Measurements from ENCODE around the gene MTG2.
"Not testable (repeated sequence)": the region's sequence is repeated elsewhere in the genome, so short reads cannot be mapped to it uniquely, and the experiment has no call there.

MTG2 gene

GRCh38 chr20:62146019-62146755 lies 36.6 kb upstream of the MTG2 start:
- no peak for DNase-seq

GRCh38 chr20:62147125-62147524 lies 35.7 kb upstream of the MTG2 start:
- DNase-seq = no peak

GRCh38 chr20:62147528-62147927 lies 35.3 kb upstream of the MTG2 start:
- DNase-seq = no peak

- DNase-seq = not testable (repeated sequence)
Measured at GRCh38 chr20:62148383-62148782, 34.4 kb upstream of the MTG2 start.

GRCh38 chr20:62148908-62149314 lies 33.9 kb upstream of the MTG2 start:
- DNase-seq = no peak

- no peak for DNase-seq
Measured at GRCh38 chr20:62149532-62150309, 33.1 kb upstream of the MTG2 start.

- DNase-seq = no peak
Measured at GRCh38 chr20:62150310-62150575, 32.6 kb upstream of the MTG2 start.

- DNase-seq = no peak
Measured at GRCh38 chr20:62151225-62151624, 31.6 kb upstream of the MTG2 start.

GRCh38 chr20:62151835-62152364 lies 30.9 kb upstream of the MTG2 start:
- DNase-seq = no peak

- no peak for DNase-seq
Measured at GRCh38 chr20:62155428-62156253, 27.2 kb upstream of the MTG2 start.

- no peak for DNase-seq
Measured at GRCh38 chr20:62156254-62156556, 26.6 kb upstream of the MTG2 start.

- peak; percentile 23 to 38 for DNase-seq
Measured at GRCh38 chr20:62156592-62157386, 26.0 kb upstream of the MTG2 start.

- DNase-seq = no peak
Measured at GRCh38 chr20:62157387-62158087, 25.3 kb upstream of the MTG2 start.

GRCh38 chr20:62158088-62158400 lies 24.8 kb upstream of the MTG2 start:
- DNase-seq = no peak

GRCh38 chr20:62158541-62158940 lies 24.3 kb upstream of the MTG2 start:
- DNase-seq = no peak

- DNase-seq = no peak
Measured at GRCh38 chr20:62159052-62159451, 23.8 kb upstream of the MTG2 start.

GRCh38 chr20:62159839-62160238 lies 23.0 kb upstream of the MTG2 start:
- no peak for DNase-seq

GRCh38 chr20:62160253-62160652 lies 22.6 kb upstream of the MTG2 start:
- no peak for DNase-seq

GRCh38 chr20:62160876-62161275 lies 22.0 kb upstream of the MTG2 start:
- DNase-seq = no peak

- DNase-seq = no peak
Measured at GRCh38 chr20:62161347-62161746, 21.5 kb upstream of the MTG2 start.

GRCh38 chr20:62162765-62163484 lies 19.9 kb upstream of the MTG2 start:
- DNase-seq = no peak

GRCh38 chr20:62163485-62163865 lies 19.4 kb upstream of the MTG2 start:
- DNase-seq = no peak

All from NCI-H2081 (cell line).